Right ventricle myocardium superior (tissue), 1 donor: ENCODE data around the gene SMIM38. TPM values are rescaled to one million over a fixed set of nuclear protein-coding genes. Genes with fewer than 3 reads are reported as not detected.
A peak's percentile ranks its signal among the peaks of the same experiment; 100 is the strongest.

Source experiments
- ATAC-seq: fragments of 200-7000 bp; cut with Tn5 transposase; one replicate; pipeline ENCODE4 v1.9.1; 2020; ENCODE audit warnings: mild to moderate bottlenecking; ENCODE audit not compliant: poor library complexity
- DNase-seq: peaks from one replicate; pipeline ENCODE4 v3.0.0-alpha.2; 2020
- intact Hi-C: fragments of 100-400 bp; cut with DNase I; formaldehyde crosslinking; loops from one replicate; pipeline ENCODE4 v1.11.2; 2022
- long read RNA-seq: library from polyadenylated mRNA; unstranded; transcript quantifications from one replicate; pipeline ENCODE4 v2.0.0, GENCODE V29; 2021
- total RNA-seq: library from RNA; stranded (reverse); fragmentation: NEBNext Ultra II Directional; extraction: Animal tissue kit (Norgen Biotek cat#: 25700); gene quantifications from one replicate; pipeline ENCODE4 v1.2.1, GENCODE V29; 2021
- donor health status: DM: no; HTN: yes; CAD: no; lungs with severe emphysema.

The SMIM38 gene
- total RNA-seq = not detected
- long read RNA-seq = 0 reads

- ATAC-seq (no peak), DNase-seq (no peak)
- intact Hi-C loops = no loop called here
These were observed at the start of gene SMIM38 for GRCh38 chr11:69155302-69156234. Gene SMIM38, plus strand, starts transcription at chr11:69155935. Its CDS starts 1,912 bp downstream, at chr11:69157847.

- peak; percentile 44 for DNase-seq
- ATAC-seq = no peak
- intact Hi-C loops = no loop called here
These were observed 49.5 kb upstream of the SMIM38 start for GRCh38 chr11:69106031-69106811.

DNA sequence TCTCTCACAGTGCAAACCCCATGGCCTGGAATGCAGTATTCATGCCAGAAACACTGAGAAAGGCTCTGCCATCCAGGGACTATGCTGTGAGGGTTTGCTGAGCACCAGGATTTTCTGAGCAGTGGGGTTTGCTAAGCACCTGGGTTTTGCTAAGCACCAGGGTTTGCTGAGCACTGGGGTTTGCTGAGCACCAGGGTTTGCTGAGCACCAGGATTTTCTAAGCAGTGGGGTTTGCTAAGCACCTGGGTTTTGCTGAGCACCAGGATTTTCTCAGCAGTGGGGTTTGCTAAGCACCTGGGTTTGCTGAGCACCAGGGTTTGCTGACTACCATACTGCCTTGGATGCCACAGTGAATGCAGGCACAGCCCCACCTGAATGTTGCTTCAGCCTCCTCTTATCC lies 48.3 kb upstream of the SMIM38 start:
- no peak for DNase-seq
- intact Hi-C loops = no loop called here
- no peak for ATAC-seq

DNA sequence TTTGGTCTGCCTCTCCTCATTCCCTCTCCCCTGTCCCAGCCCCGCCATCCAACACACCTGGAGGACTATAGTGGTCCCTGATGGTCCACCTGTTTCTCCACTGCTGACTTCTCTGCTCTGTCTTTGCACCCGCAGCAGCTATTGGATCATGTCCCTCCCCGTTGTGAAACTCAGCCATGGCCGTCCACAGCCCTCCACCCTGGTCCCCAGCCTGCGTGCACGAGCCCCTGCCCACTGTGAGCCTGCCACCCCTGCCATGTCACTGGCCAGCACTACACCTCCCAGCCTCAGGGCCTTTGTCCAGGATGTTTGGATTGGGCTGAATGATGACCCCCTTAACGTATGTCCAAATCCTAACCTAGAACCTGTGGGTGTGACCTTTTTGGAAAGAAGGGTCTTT lies 47.7 kb upstream of the SMIM38 start:
- ATAC-seq = no peak

GRCh38 chr11:69108559-69108958 lies 47.2 kb upstream of the SMIM38 start:
- intact Hi-C loops = no loop called here
- ATAC-seq (no peak), DNase-seq (peak; percentile 6)

More for the DNA sequence above, 47.7 kb upstream of the SMIM38 start:
- peak; percentile 8 for DNase-seq
- intact Hi-C loops = no loop called here

DNA sequence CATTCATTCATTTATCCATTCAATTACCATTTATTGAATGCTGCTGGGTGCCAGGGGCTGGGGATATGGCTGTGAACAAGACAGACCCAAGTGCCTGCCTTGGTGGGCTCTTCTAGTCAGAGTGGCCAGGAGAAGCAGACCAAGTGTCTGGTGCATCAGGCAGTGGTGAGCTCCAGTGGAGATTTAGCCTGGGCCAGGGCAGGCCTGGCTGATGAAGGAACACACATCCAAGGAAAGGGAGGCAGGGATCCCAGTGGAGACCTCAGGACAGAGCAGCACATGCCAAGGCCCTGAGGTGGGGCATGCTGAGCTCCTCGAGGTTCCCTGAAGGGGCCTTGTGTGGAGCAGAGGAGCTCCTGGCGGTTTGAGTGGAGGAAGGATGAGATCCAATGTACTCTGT lies 46.6 kb upstream of the SMIM38 start:
- ATAC-seq = no peak
- intact Hi-C loops = no loop called here
- peak; percentile 6 for DNase-seq

DNA sequence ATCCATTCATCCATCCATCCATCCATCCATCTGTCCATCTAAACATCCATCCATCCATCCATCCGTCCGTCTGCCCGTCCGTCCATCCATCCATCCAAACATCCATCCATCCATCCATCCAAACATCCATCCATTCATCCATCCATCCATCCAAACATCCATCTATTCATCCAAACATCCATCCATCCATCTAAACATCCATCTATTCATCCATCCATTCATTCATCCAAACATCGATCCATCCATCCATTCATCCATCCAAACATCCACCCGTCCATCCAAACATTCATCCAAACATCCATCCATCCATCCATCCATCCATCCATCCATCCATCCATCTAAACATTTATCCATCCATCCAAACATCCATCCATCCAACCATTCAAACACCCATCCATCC lies 45.3 kb upstream of the SMIM38 start:
- no peak for ATAC-seq
- intact Hi-C loops = no loop called here

GRCh38 chr11:69111624-69112542 lies 43.9 kb upstream of the SMIM38 start:
- no peak for ATAC-seq
- DNase-seq = no peak
- intact Hi-C loops = no loop called here

More for the DNA sequence above, 45.3 kb upstream of the SMIM38 start:
- DNase-seq = no peak

GRCh38 chr11:69113226-69113625 lies 42.5 kb upstream of the SMIM38 start:
- intact Hi-C loops = no loop called here
- no peak for DNase-seq
- ATAC-seq = no peak

DNA sequence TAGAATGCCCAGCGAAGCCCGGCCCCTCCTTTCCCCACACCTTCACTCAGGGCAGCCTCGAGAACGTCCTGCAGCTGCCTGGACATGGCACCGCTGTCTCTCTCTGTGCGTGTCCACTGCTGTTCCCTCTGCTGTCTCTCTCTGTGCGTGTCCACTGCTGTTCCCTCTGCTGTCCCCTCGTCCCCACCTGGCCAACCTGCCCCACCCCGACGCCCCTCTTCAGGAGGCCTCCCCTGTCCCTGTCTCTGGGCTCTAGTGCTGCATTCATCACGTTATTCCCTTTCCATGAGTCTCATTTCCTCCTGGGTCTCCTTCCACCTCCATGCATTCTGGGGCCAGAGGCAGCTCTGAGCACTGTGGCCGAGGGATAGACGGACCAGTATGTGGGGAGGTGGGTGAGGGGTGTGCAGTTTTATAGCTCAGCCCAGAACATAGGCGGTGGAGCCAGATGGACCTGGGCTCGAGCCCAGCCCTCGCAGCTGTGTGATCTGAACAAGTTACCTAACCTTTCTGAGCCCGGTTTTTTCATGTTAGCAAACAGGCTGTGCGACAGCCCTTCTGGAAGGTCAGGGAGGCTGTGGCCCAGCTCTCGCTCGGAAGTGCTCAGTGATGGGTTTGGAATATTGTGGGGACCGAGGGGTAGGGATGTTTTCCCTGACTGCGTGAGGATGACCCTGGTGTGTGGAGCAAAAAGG lies 41.9 kb upstream of the SMIM38 start:
- no peak for ATAC-seq
- intact Hi-C loops = no loop called here
- peak; percentile 26 for DNase-seq

DNA sequence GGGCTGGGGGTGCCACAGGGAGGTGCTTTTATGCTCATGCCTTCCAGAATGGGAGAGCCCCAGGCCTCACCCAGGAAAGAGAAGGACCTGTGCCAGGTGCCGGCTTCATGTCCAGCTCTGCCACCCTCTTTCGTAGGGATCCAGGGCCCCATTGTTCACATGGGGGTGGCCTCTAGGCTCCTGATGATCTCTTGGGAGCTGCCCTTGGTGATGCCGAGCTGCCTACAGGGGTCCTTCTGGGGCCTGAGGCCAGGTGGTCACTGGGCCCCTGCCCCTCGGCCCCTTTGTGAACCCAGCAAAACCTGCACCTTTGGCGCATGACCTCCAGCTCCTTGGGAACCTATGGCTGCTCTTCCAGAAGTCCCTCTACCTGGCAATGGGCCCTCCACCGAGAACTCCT lies 41.4 kb upstream of the SMIM38 start:
- DNase-seq (peak; percentile 22), ATAC-seq (no peak)
- intact Hi-C loops = no loop called here

- ATAC-seq = peak; percentile 74
- intact Hi-C loops = no loop called here
- DNase-seq = peak; percentile 45
These were observed 40.8 kb upstream of the SMIM38 start for GRCh38 chr11:69114811-69115523.

- intact Hi-C loops = no loop called here
- DNase-seq (peak; percentile 86), ATAC-seq (peak; percentile 96)
These were observed 39.9 kb upstream of the SMIM38 start for GRCh38 chr11:69115586-69116560.

DNA sequence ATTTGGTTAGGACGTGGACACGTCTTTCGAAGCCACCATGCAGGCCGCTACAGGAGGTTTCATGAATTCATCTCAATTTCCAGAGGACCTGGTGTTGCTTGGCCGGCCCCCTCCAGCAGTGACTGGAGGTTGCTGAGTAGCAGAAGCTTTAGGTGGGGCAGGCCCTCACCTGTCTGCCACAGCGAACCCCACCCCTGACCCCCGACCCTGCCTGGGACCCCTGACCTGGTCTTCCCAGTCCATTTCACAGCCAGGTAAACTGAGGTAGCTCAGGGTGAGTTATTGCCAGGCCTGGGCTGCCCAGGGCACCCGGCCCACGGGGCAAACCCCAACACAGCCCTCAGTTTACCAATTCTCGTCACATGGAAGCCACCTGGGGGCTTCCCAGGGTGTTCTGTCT lies 39.1 kb upstream of the SMIM38 start:
- DNase-seq (peak; percentile 30), ATAC-seq (no peak)
- intact Hi-C loops = no loop called here

DNA sequence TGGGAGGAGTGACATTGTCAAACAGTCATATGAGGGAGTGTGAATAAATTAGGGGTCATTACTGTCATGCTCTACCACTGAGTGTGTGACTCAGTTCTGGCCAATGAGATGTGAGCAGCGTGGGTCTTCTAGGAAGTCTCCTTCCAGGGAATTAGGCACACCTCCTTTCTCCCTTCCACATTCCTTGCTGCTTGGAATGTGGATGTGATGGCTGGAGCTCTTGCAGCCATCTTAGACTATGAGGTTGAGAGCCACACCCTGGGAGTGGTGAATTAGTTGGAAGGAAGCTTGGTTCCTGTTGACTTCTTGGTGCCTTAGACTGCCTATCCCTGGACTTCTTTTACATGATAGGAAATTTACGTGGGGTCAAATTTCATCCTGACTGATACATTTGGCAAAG lies 36.5 kb upstream of the SMIM38 start:
- no peak for ATAC-seq
- intact Hi-C loops = no loop called here
- no peak for DNase-seq

- ATAC-seq (no peak), DNase-seq (peak; percentile 36)
- intact Hi-C loops = no loop called here
These were observed 35.4 kb upstream of the SMIM38 start for GRCh38 chr11:69120096-69120875.
